Measurements from ENCODE around the gene CDC20.
A peak's percentile ranks its signal among the peaks of the same experiment; 100 is the strongest.

The CDC20 gene

DNA sequence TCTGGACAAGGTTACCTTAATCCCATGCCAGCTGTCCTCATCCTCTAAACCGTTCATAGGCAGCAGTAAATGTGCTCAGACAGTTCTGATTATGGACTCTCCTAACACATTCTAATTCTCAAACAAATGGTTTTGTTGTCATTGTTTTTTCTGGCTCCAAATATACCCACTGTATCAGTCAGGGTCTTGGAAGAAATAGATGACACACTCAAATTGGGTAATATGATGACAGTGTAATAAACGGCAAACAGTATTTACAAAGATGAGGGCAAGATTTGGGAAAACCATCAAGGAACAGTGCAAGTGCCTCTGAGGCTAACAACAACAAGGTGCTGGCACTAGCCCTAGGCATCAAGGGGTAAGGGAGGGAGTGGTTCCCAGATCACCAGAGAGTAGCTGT, 4.3 kb upstream of the CDC20 start:
- TF ChIP-seq, protein P1, sequence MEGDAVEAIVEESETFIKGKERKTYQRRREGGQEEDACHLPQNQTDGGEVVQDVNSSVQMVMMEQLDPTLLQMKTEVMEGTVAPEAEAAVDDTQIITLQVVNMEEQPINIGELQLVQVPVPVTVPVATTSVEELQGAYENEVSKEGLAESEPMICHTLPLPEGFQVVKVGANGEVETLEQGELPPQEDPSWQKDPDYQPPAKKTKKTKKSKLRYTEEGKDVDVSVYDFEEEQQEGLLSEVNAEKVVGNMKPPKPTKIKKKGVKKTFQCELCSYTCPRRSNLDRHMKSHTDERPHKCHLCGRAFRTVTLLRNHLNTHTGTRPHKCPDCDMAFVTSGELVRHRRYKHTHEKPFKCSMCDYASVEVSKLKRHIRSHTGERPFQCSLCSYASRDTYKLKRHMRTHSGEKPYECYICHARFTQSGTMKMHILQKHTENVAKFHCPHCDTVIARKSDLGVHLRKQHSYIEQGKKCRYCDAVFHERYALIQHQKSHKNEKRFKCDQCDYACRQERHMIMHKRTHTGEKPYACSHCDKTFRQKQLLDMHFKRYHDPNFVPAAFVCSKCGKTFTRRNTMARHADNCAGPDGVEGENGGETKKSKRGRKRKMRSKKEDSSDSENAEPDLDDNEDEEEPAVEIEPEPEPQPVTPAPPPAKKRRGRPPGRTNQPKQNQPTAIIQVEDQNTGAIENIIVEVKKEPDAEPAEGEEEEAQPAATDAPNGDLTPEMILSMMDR (conservative IDR thresholded peaks at IDR 0.05; ENCODE audit: control insufficient read depth, insufficient read depth, low read depth, low read length), result no peak
- peak; percentile 60 for DNase-seq (ENCODE audit: low read depth)
- H3K4me3 ChIP-seq (ENCODE audit: control insufficient read depth, low read depth, low read length), result no peak overlapping the region

DNA sequence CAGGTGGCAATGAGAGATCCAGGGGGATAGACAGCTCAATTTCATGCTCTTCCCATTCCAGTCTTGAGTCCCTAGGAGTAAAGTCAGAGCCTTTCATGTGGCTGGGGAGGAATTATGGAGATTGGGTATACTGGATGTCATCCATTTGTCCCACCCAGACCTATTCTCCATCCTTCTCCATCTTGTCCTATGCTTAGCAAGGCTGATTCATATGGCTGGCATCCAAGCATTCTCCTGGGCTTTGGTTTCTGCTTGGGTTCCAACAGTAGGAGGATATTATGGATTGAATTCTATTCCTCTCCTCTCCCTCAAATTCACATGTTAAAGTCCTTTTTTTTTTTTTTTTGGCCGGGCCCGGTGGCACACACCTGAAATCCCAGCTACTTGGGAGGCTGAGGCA, 3.8 kb upstream of the CDC20 start:
- no peak overlapping the region for H3K4me3 ChIP-seq (ENCODE audit: control insufficient read depth, low read depth, low read length)
- TF ChIP-seq, protein P1 (conservative IDR thresholded peaks at IDR 0.05; ENCODE audit: control insufficient read depth, insufficient read depth, low read depth, low read length), result no peak

DNA sequence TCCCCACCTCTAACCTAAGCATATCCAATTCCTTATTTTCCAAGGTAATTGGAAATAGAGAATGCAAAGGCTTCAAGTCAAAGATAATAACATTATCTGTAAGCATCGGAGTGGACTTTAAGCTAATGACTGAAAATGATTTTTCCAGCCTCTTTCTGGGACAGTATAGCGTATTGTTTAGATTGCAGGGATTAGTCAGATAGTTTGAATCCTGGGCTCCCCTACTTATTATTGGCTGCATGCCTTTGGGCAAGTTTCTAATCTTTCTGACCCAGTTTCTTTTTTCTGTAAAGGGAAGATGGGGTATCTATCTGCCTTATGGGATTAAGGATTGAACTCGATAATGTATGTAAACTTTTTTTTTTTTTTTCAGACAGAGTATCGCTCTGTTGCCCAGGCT, 1.5 kb upstream of the CDC20 start:
- no peak overlapping the region for H3K4me3 ChIP-seq (ENCODE audit: control insufficient read depth, low read depth, low read length)
- TF ChIP-seq, protein P1 (conservative IDR thresholded peaks at IDR 0.05; ENCODE audit: control insufficient read depth, insufficient read depth, low read depth, low read length), result no peak
- DNase-seq (ENCODE audit: low read depth), result no peak

More for the DNA sequence above, 3.8 kb upstream of the CDC20 start:
- DNase-seq (ENCODE audit: low read depth), result peak; percentile 68

DNA sequence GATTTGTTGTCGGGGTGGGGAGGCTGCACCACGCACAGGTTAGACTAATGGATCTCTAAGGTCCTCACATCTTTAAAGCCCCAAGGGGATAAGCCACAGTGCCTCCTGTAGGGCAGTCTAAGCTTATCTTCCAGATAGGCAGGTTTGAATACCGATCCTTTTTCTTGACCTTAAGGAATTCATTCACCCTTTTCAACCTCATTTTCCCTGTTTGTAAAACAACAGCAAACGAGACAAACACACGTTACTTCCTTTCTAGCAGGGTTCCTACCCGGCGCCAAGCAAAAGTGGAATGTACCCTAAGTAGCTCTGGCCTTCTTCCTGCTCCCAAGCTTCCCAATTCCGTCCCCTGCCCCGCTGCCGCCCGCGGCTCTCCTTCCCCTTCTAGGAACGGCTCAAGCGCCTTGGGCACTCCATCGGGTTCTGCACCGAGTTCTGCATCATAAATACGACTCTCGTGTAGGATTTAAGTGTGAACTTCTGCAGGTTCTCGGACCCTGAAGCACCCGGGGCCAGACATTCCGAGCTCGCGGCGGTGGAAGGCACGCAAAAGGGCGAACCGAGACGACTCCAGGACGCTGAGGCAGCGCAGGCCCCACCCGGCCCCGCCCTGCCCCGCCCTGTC, 548 bp upstream of the CDC20 start:
- DNase-seq (ENCODE audit: low read depth), result peak; percentile 59
- peak overlapping the region; percentile 82 for H3K4me3 ChIP-seq (ENCODE audit: control insufficient read depth, low read depth, low read length)
- TF ChIP-seq, protein P1 (conservative IDR thresholded peaks at IDR 0.05; ENCODE audit: control insufficient read depth, insufficient read depth, low read depth, low read length), result peak; percentile 44

DNA sequence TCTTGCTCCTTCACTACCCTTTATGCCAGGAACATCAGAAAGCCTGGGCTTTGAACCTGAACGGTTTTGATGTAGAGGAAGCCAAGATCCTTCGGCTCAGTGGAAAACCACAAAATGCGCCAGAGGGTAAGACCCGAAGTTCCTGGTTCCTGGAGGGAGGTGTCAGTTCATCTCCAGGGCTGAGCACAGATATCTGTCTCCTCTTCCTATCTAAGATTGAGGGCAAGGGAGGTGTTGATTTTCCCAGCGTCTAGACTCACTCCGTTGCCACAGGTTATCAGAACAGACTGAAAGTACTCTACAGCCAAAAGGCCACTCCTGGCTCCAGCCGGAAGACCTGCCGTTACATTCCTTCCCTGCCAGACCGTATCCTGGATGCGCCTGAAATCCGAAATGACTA, 915 bp downstream of the CDC20 start:
- no peak for DNase-seq (ENCODE audit: low read depth)
- peak overlapping the region; percentile 82 for H3K4me3 ChIP-seq (ENCODE audit: control insufficient read depth, low read depth, low read length)
- TF ChIP-seq, protein P1 (conservative IDR thresholded peaks at IDR 0.05; ENCODE audit: control insufficient read depth, insufficient read depth, low read depth, low read length), result no peak

DNA sequence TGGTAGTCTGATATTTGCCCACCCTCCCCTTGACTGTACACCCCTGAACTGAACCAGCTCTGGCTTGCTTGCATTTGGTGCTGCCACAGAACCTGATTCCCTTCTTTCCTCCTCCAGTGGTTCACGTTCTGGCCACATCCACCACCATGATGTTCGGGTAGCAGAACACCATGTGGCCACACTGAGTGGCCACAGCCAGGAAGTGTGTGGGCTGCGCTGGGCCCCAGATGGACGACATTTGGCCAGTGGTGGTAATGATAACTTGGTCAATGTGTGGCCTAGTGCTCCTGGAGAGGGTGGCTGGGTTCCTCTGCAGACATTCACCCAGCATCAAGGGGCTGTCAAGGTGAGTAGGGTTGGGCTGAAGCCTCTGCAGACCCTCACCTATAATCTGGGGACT, 1.8 kb downstream of the CDC20 start:
- DNase-seq (ENCODE audit: low read depth), result no peak
- peak overlapping the region; percentile 82 for H3K4me3 ChIP-seq (ENCODE audit: control insufficient read depth, low read depth, low read length)
- TF ChIP-seq, protein P1 (conservative IDR thresholded peaks at IDR 0.05; ENCODE audit: control insufficient read depth, insufficient read depth, low read depth, low read length), result no peak
